ENCODE measurements around the gene FAM118B. TPM values are rescaled to one million over a fixed set of nuclear protein-coding genes. Genes with fewer than 3 reads are reported as not detected.

The FAM118B gene
- total RNA-seq, 2 experiments from 2014 or later, result 1.0 to 1.8 TPM

GRCh38 chr11:126202646-126203359, 8.8 kb upstream of the FAM118B start:
- ChIA-PET POLR2A (no interaction called here), CTCF (interaction anchor here (0.6 kb wide), 1 partner anchor 133 kb away, joined by 3 read pairs; no protein-coding TSS in a partner anchor)
- H3K27ac Mint-ChIP-seq, result no peak overlapping the region
- H3K27me3 Mint-ChIP-seq, result no peaks in the 10 kb centered on the region
- H3K4me1 Mint-ChIP-seq (ENCODE audit: low read depth), result no peaks in the 10 kb centered on the region
- no peaks in the 10 kb centered on the region for H3K9me3 Mint-ChIP-seq
- intact Hi-C loops (cut with DNase I, micrococcal nuclease), result no loop called here
- Histone ChIP-seq H3K4me1 (ENCODE audit: insufficient read depth, low read length) (no peaks in the 10 kb centered on the region), H3K27me3 (ENCODE audit: control insufficient read depth in 1 of 2, insufficient read depth in 2 of 2, low read length in 2 of 2) (no peaks in the 10 kb centered on the region), H3K4me3 (ENCODE audit: low read length) (no peak overlapping the region), H3K27ac (ENCODE audit: low read depth in 1 of 2, low read length in 2 of 2) (no peak overlapping the region), H3K36me3 (ENCODE audit: insufficient read depth, low read length) (peaks cover 82% of the 10 kb centered on the region), H3K9me3 (ENCODE audit: control insufficient read depth in 1 of 2, insufficient read depth in 1 of 2, low read length in 2 of 2) (peaks cover 4 to 5% of the 10 kb centered on the region in 2 experiments)
- ATAC-seq (ENCODE audit: poor library complexity) (no peak), DNase-seq (no peak)
- no peak for TF ChIP-seq CTCF (IDR thresholded peaks at IDR 0.05)
- peaks cover 96% of the 10 kb centered on the region for H3K36me3 Mint-ChIP-seq (ENCODE audit: low read depth)
- H3K4me3 Mint-ChIP-seq, result no peak overlapping the region

- no peak for ATAC-seq (ENCODE audit: poor library complexity)
- no peak for TF ChIP-seq CTCF (IDR thresholded peaks at IDR 0.05)
- Mint-ChIP-seq H3K36me3 (ENCODE audit: low read depth) (peaks cover 94% of the 10 kb centered on the region), H3K4me3 (no peak overlapping the region), H3K4me1 (ENCODE audit: low read depth) (peaks cover 16% of the 10 kb centered on the region), H3K27ac (no peak overlapping the region), H3K27me3 (no peaks in the 10 kb centered on the region), H3K9me3 (no peaks in the 10 kb centered on the region)
- peaks cover under 1% of the 10 kb centered on the region for H3K4me1 ChIP-seq (ENCODE audit: insufficient read depth, low read length)
- intact Hi-C loops (cut with DNase I, micrococcal nuclease), result no loop called here
- POLR2A ChIA-PET, result no interaction called here
- no peak overlapping the region for H3K4me3 ChIP-seq (ENCODE audit: low read length)
- peaks cover 69% of the 10 kb centered on the region for H3K36me3 ChIP-seq (ENCODE audit: insufficient read depth, low read length)
- no peak overlapping the region for H3K27ac ChIP-seq (ENCODE audit: low read depth in 1 of 2, low read length in 2 of 2)
- H3K27me3 ChIP-seq (ENCODE audit: control insufficient read depth in 1 of 2, insufficient read depth in 2 of 2, low read length in 2 of 2), result no peaks in the 10 kb centered on the region
- no peak for DNase-seq
- no peaks in the 10 kb centered on the region for H3K9me3 ChIP-seq (ENCODE audit: control insufficient read depth in 1 of 2, insufficient read depth in 1 of 2, low read length in 2 of 2)
- CTCF ChIA-PET, result no interaction called here
These were observed 6.2 kb upstream of the FAM118B start for GRCh38 chr11:126205359-126205758.

GRCh38 chr11:126207896-126208295, 3.7 kb upstream of the FAM118B start:
- no peak overlapping the region for H3K4me3 ChIP-seq (ENCODE audit: low read length)
- no peaks in the 10 kb centered on the region for H3K27me3 ChIP-seq (ENCODE audit: control insufficient read depth in 1 of 2, insufficient read depth in 2 of 2, low read length in 2 of 2)
- TF ChIP-seq CTCF (IDR thresholded peaks at IDR 0.05), result no peak
- Mint-ChIP-seq H3K9me3 (no peaks in the 10 kb centered on the region), H3K4me3 (no peak overlapping the region), H3K36me3 (ENCODE audit: low read depth) (peaks cover 86% of the 10 kb centered on the region), H3K4me1 (ENCODE audit: low read depth) (peaks cover 42% of the 10 kb centered on the region), H3K27ac (no peak overlapping the region), H3K27me3 (no peaks in the 10 kb centered on the region)
- CTCF ChIA-PET, result no interaction called here
- no peaks in the 10 kb centered on the region for H3K9me3 ChIP-seq (ENCODE audit: control insufficient read depth in 1 of 2, insufficient read depth in 1 of 2, low read length in 2 of 2)
- POLR2A ChIA-PET, result no interaction called here
- peaks cover 44% of the 10 kb centered on the region for H3K36me3 ChIP-seq (ENCODE audit: insufficient read depth, low read length)
- ATAC-seq (ENCODE audit: poor library complexity), result no peak
- H3K4me1 ChIP-seq (ENCODE audit: insufficient read depth, low read length), result peaks cover 21% of the 10 kb centered on the region
- no peak for DNase-seq
- no peak overlapping the region for H3K27ac ChIP-seq (ENCODE audit: low read depth in 1 of 2, low read length in 2 of 2)
- intact Hi-C loops (cut with DNase I, micrococcal nuclease), result no loop called here

All from CD4-positive, alpha-beta T cell (primary cell).